OCI-LY7 (cell line): ENCODE measurements around the gene EMP1. TPM values are rescaled to one million over a fixed set of nuclear protein-coding genes. Genes with fewer than 3 reads are reported as not detected.

Source experiments
- BruUV-seq: library from RNA; stranded (reverse); fragments of 400-500 nt; replicated peaks from 2 replicates; lab custom pipeline; 2021; lab: Mats Ljungman, UMichigan
- CTCF ChIA-PET: fragments of 300-600 bp; sonication (Branson Sonifier 250); formaldehyde crosslinking; loops from one replicate; lab custom pipeline; 2022; ENCODE audit warnings: antibody characterized with exemption; ENCODE audit not compliant: unreplicated experiment; lab: Charles Lee
- POLR2A ChIA-PET: fragments of 300-600 bp; sonication (Branson Sonifier 250); formaldehyde crosslinking; loops from one replicate; lab custom pipeline; 2022; ENCODE audit warnings: antibody characterized with exemption; lab: Charles Lee
- DNase-seq: peaks from one replicate; pipeline ENCODE4 v3.0.0-alpha.2; 2015; ENCODE audit warnings: low spot score
- H2AFZ ChIP-seq: fragments of 200-600 bp; sonication (generic), shearing (Covaris generic); 2 replicates; pipeline ENCODE4 v1.6.1; 2014; ENCODE audit warnings: mild to moderate bottlenecking, antibody characterized with exemption, low read length, moderate library complexity
- H3K27ac ChIP-seq: fragments of 200-600 bp; sonication (generic); 2 replicates; pipeline ENCODE4 v1.5.1; 2014; ENCODE audit warnings: mixed run types, low read depth, mild to moderate bottlenecking, moderate library complexity, low read length, inconsistent platforms; ENCODE audit not compliant: poor library complexity, severe bottlenecking
- H3K36me3 ChIP-seq: fragments of 200-600 bp; sonication (generic); 2 replicates; pipeline ENCODE4 v1.6.1; 2014; ENCODE audit warnings: mild to moderate bottlenecking, antibody characterized with exemption, low read length, moderate library complexity, mixed read lengths; ENCODE audit not compliant: insufficient read depth
- H3K4me1 ChIP-seq: fragments of 200-600 bp; sonication (generic); 2 replicates; pipeline ENCODE4 v1.5.1; 2014; ENCODE audit warnings: mild to moderate bottlenecking, low read length; ENCODE audit not compliant: insufficient read depth, poor library complexity, severe bottlenecking
- H3K4me2 ChIP-seq: fragments of 200-600 bp; sonication (generic); 2 replicates; pipeline ENCODE4 v1.6.1; 2014; ENCODE audit warnings: mild to moderate bottlenecking, low read length
- H3K4me3 ChIP-seq: fragments of 200-600 bp; sonication (generic); 2 replicates; pipeline ENCODE4 v1.5.1; 2014; ENCODE audit warnings: mild to moderate bottlenecking, low read depth, low read length; ENCODE audit not compliant: poor library complexity, severe bottlenecking
- H3K79me2 ChIP-seq: fragments of 200-600 bp; sonication (generic); 2 replicates; pipeline ENCODE4 v1.6.1; 2016; ENCODE audit warnings: low read depth, mild to moderate bottlenecking, low read length, moderate library complexity, mixed read lengths; ENCODE audit not compliant: insufficient read depth
- H3K9me2 ChIP-seq: fragments of 200-600 bp; sonication (generic); 2 replicates; pipeline ENCODE4 v1.6.1; 2016; ENCODE audit warnings: mild to moderate bottlenecking, low read length, mixed read lengths; ENCODE audit not compliant: insufficient read depth
- H3K9me3 ChIP-seq: fragments of 200-600 bp; sonication (generic); 2 replicates; pipeline ENCODE4 v1.6.1; 2014; ENCODE audit warnings: mild to moderate bottlenecking, mixed run types, low read length, mixed read lengths
- H4K20me1 ChIP-seq: fragments of 200-600 bp; sonication (generic); 2 replicates; pipeline ENCODE4 v1.6.1; 2014; ENCODE audit warnings: mild to moderate bottlenecking, antibody characterized with exemption, low read length, moderate library complexity, mixed read lengths; ENCODE audit not compliant: insufficient read depth
- EZH2phosphoT487 ChIP-seq: fragments of 200-600 bp; sonication (generic); IDR thresholded peaks from 2 replicates; pipeline ENCODE4 v1.6.1; 2018; ENCODE audit warnings: low read depth, borderline replicate concordance, mild to moderate bottlenecking, mixed run types, antibody characterized with exemption, low read length, moderate library complexity, mixed read lengths
- intact Hi-C: fragments of 100-400 bp; cut with micrococcal nuclease; formaldehyde crosslinking; loops from one replicate; pipeline ENCODE4 v1.10.0; 2022; ENCODE audit not compliant: unreplicated experiment
- total RNA-seq, 2 experiments: library from RNA; depleted of rRNA in 1 of 2; stranded (reverse); fragments of >200 nt in 1 of 2; shearing (Covaris generic) in 1 of 2; gene quantifications; 2 replicates each; pipeline ENCODE4 v1.2.3, GENCODE V29; 2014 to 2022
- TF ChIP-seq, protein P1 (sequence below): fragments of 200-600 bp; sonication (generic); conservative IDR thresholded peaks from 2 replicates; pipeline ENCODE4 v1.5.1; 2014; ENCODE audit warnings: mild to moderate bottlenecking, antibody characterized with exemption, low read length, moderate library complexity, mixed read lengths

The EMP1 gene
- total RNA-seq, 2 experiments from 2014 or later = 0.40 TPM; not detected in 1

DNA sequence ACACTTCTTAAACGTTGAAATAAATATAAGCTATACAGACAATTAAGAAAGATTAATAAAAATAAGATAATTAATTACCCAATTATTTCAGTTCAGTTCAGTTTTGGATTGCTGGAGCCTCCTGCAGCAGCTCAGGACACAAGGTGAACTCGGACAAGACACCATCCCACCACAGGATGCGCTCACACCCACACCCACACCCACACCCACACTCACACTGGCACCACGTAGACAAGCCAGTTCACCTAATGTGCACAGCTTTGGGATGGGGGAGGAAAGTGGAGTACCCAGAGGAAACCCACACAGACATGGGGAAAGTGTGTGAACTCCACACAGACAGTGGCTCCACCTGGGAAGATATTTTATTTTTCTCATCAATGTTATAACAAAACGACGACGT is 32.1 kb downstream of the EMP1 start:
- ChIA-PET CTCF (no interaction called here), POLR2A (interaction anchor here (0.6 to 0.7 kb wide), 2 partner anchors 70 to 423 kb away, joined by 3 read pairs; no protein-coding TSS in a partner anchor)
- H3K4me3 ChIP-seq = no peak overlapping the region
- H3K79me2 ChIP-seq = no peaks in the 10 kb centered on the region
- no peak overlapping the region for H2AFZ ChIP-seq
- no peaks in the 10 kb centered on the region for H3K4me1 ChIP-seq
- H3K36me3 ChIP-seq = no peaks in the 10 kb centered on the region
- H3K9me3 ChIP-seq = no peaks in the 10 kb centered on the region
- no peak overlapping the region for H3K4me2 ChIP-seq
- H3K9me2 ChIP-seq = no peaks in the 10 kb centered on the region
- TF ChIP-seq, protein P1, sequence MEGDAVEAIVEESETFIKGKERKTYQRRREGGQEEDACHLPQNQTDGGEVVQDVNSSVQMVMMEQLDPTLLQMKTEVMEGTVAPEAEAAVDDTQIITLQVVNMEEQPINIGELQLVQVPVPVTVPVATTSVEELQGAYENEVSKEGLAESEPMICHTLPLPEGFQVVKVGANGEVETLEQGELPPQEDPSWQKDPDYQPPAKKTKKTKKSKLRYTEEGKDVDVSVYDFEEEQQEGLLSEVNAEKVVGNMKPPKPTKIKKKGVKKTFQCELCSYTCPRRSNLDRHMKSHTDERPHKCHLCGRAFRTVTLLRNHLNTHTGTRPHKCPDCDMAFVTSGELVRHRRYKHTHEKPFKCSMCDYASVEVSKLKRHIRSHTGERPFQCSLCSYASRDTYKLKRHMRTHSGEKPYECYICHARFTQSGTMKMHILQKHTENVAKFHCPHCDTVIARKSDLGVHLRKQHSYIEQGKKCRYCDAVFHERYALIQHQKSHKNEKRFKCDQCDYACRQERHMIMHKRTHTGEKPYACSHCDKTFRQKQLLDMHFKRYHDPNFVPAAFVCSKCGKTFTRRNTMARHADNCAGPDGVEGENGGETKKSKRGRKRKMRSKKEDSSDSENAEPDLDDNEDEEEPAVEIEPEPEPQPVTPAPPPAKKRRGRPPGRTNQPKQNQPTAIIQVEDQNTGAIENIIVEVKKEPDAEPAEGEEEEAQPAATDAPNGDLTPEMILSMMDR = no peak
- TF ChIP-seq EZH2phosphoT487 = no peak
- H4K20me1 ChIP-seq = no peaks in the 10 kb centered on the region
- no TSS peak for BruUV-seq
- no peak for DNase-seq
- no peak overlapping the region for H3K27ac ChIP-seq
- intact Hi-C loops = no loop called here

DNA sequence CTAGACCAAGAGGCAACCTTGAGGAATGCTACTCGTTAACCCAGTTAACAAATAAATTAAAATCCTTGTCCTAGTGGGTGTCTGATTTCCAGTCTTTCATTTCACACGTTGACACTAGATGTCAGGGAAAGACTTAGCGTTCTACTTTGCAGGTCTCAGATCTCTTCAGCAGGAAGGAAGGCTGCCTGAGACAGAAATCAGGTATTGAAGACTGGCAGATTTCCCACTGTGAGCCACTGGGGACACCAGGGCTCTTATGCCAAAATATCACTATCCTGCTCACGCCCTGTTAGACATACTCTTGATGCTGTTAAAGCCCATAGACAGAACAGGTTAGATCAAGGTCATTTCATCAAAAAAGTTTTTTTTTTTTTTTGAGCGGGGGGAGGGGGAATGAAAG is 33.0 kb downstream of the EMP1 start:
- H3K36me3 ChIP-seq = no peaks in the 10 kb centered on the region

GRCh38 chr12:13230500-13230899 is 34.0 kb downstream of the EMP1 start:
- TF ChIP-seq, protein P1 = no peak
- TF ChIP-seq EZH2phosphoT487 = no peak
- no peaks in the 10 kb centered on the region for H3K4me1 ChIP-seq
- DNase-seq = no peak
- intact Hi-C loops = no loop called here
- CTCF ChIA-PET = no interaction called here
- H3K79me2 ChIP-seq = no peaks in the 10 kb centered on the region
- H3K9me3 ChIP-seq = no peaks in the 10 kb centered on the region
- no peaks in the 10 kb centered on the region for H3K9me2 ChIP-seq
- no TSS peak for BruUV-seq
- no peaks in the 10 kb centered on the region for H4K20me1 ChIP-seq
- POLR2A ChIA-PET = no interaction called here
- H3K4me2 ChIP-seq = no peak overlapping the region
- H3K27ac ChIP-seq = no peak overlapping the region
- no peak overlapping the region for H2AFZ ChIP-seq
- H3K36me3 ChIP-seq = no peaks in the 10 kb centered on the region
- no peak overlapping the region for H3K4me3 ChIP-seq

More for the DNA sequence above, 33.0 kb downstream of the EMP1 start:
- H3K27ac ChIP-seq = no peak overlapping the region
- H3K4me2 ChIP-seq = no peak overlapping the region
- no peak overlapping the region for H2AFZ ChIP-seq
- no peak for DNase-seq
- ChIA-PET CTCF (no interaction called here), POLR2A (no interaction called here)
- TF ChIP-seq, protein P1 = no peak
- no peak for TF ChIP-seq EZH2phosphoT487
- H4K20me1 ChIP-seq = no peaks in the 10 kb centered on the region
- H3K4me1 ChIP-seq = no peaks in the 10 kb centered on the region
- intact Hi-C loops = no loop called here
- H3K9me2 ChIP-seq = no peaks in the 10 kb centered on the region
- H3K9me3 ChIP-seq = no peaks in the 10 kb centered on the region
- H3K4me3 ChIP-seq = no peak overlapping the region
- H3K79me2 ChIP-seq = no peaks in the 10 kb centered on the region
- BruUV-seq = no TSS peak
